GM12873 (cell line): ENCODE measurements around the gene TBX2.

Source experiments
- TF ChIP-seq, protein P1 (sequence below): IDR thresholded peaks from 2 replicates; pipeline ENCODE4 v1.5.1; 2012; ENCODE audit warnings: low read depth, mild to moderate bottlenecking, moderate library complexity, low read length, control low read depth; ENCODE audit not compliant: insufficient read depth; ENCODE audit errors: missing control alignments

TBX2 gene

GRCh38 chr17:61431594-61432311 lies 32.1 kb downstream of the TBX2 start:
- TF ChIP-seq, protein P1, sequence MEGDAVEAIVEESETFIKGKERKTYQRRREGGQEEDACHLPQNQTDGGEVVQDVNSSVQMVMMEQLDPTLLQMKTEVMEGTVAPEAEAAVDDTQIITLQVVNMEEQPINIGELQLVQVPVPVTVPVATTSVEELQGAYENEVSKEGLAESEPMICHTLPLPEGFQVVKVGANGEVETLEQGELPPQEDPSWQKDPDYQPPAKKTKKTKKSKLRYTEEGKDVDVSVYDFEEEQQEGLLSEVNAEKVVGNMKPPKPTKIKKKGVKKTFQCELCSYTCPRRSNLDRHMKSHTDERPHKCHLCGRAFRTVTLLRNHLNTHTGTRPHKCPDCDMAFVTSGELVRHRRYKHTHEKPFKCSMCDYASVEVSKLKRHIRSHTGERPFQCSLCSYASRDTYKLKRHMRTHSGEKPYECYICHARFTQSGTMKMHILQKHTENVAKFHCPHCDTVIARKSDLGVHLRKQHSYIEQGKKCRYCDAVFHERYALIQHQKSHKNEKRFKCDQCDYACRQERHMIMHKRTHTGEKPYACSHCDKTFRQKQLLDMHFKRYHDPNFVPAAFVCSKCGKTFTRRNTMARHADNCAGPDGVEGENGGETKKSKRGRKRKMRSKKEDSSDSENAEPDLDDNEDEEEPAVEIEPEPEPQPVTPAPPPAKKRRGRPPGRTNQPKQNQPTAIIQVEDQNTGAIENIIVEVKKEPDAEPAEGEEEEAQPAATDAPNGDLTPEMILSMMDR, result no peak

DNA sequence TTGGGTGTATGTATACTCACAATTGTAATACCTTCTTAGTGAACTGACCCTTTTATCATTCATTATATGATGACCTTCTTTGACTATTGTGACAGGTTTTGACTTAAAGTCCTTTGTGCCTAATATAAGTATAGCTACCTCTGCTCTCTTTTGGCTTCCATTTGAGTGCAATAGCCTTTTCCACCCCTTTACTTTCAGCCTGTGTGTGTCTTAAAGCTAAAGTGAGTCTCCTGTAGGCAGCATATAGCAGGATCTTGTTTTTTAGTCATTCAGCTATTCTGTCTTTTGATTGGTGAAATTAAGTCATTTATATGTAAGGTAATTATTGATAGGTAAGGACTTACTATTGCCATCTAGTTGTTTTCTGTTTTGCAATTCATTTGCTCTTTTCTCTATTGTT lies 36.6 kb downstream of the TBX2 start:
- TF ChIP-seq, protein P1, result no peak

DNA sequence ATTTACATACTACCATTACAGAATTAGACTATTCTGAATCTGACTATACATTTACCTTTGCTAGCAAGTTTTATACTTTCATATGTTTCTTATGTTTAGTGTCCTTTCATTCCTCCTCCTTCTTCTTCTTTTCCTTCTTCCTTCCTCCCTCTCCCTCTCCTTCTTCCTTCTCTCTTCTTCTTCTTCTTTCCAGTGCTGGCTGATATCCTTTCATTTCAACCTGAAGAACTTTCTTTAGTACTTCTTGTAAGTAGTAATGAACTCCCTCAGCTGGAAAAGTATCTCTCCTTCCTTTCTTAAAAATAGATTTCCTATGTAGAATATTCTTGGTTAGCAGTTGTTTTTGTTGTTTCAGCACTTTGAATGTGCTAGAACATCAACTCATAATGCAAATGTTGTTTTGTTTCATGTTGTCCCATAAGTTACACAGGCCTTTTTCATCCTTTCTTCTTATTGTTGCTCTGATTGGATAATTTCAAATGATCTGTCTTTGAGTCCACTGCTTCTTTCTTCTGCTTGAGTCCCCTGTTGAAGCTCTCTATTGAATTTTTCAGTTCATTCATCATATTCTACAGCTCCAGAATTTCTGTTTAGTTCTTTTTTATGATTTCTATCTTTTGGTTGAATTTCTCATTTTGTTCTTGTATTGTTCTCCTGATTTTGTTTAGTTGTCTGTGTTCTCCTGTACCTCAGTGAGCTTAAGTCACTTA lies 37.5 kb downstream of the TBX2 start:
- TF ChIP-seq, protein P1, result no peak

DNA sequence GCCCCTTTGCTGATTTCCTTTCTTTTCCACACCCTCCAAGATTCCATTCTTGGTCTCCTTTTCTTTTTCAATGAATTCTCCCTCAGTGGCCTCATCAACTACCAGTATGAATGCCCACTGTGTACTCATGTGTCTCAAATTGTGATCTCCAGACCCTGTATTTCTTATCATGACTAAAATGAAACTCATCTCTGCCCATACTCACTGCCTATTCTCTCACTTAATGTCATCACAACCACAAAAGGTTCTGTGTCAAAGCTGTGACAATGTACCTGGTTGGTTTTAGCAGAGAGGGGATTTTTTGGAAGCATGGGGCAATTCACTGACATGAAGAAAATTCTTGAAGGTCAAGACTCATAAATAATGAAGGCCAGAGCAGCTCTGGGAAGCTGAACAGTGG lies 41.1 kb downstream of the TBX2 start:
- TF ChIP-seq, protein P1, result no peak

DNA sequence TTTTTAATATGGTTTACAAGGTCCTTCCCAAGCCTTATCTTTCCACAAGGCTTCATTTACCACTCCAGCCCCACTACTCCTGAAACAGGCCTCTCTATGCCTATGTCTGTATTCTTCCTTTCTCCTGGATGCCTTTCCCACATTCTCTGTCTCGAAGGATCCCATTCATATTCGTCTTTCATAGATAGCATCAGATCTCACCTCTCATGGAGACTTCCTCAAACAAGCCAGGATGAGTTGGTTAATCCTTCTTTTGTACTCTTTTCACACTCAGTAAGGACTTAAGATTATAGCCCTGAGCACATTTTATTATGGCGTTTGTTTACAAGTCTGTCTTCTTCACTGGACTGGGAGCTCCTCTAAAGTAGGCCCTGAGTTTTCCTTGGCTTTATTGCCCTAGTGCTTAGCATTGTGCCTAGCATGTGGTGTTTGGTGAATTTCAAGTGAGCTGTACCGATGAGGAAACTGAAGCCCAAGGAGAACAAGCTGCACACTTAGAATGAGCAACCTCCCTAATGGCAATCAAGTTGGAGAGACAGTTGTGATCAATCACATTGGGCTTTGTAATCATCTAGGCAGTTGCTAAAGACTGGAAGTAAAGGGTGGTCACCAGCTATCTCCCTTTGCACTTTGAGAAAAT lies 42.6 kb downstream of the TBX2 start:
- TF ChIP-seq, protein P1, result no peak

GRCh38 chr17:61442878-61443474 lies 43.3 kb downstream of the TBX2 start:
- TF ChIP-seq, protein P1, result no peak

GRCh38 chr17:61443475-61443882 lies 43.8 kb downstream of the TBX2 start:
- TF ChIP-seq, protein P1, result no peak
